ENCODE measurements around the gene HMOX1. TPM values are rescaled to one million over a fixed set of nuclear protein-coding genes. Genes with fewer than 3 reads are reported as not detected.

HMOX1 gene
- total and polyA plus RNA-seq, 12 donors, result 15.4 to 578 (median 39.3) TPM

DNA sequence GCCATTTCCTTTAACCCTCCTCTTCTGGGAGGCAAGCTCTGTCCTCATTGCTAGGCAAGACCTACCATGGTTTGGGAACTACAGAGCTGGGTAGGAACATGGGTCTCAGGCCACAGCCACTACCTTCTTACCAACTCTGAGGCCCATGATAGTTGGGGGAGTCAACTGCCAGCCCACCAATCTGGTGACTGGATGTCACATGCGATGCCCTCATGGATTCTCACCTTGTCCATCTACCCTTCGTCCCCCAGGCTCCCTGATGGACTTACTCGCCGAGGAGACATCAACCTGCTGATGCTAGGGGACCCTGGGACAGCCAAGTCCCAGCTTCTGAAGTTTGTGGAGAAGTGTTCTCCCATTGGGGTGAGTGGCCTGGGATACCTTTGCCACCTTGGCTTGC lies 32.7 kb downstream of the HMOX1 start:
- H3K27me3 ChIP-seq, result no peaks in the 10 kb centered on the region
- H3K4me3 ChIP-seq, result no peak overlapping the region
- intact Hi-C loops (cut with DNase I), result no loop called here
- no peak for DNase-seq
- H3K9me3 ChIP-seq (replicated peaks in 1 of 3), result no peaks in the 10 kb centered on the region
- no peak for TF ChIP-seq POLR2A (IDR thresholded peaks at IDR 0.05)
- no peak for TF ChIP-seq CTCF (IDR thresholded peaks at IDR 0.05)
- no peaks in the 10 kb centered on the region for H3K4me1 ChIP-seq (replicated peaks in 1 of 2)
- peaks cover 0 to 25% of the 10 kb centered on the region in 2 donors for H3K36me3 ChIP-seq (replicated peaks in 1 of 2)
- 95 to 100% (median 96%) methylated on average over 2 to 4 of the region's 4 CpGs for WGBS, 4 donors
- no peak overlapping the region for H3K27ac ChIP-seq

- DNase-seq, result no peak
- H3K4me3 ChIP-seq, result no peak overlapping the region
- H3K27ac ChIP-seq, result no peak overlapping the region
- no peaks in the 10 kb centered on the region for H3K9me3 ChIP-seq (replicated peaks in 1 of 3)
- peaks cover 0 to 23% of the 10 kb centered on the region in 2 donors for H3K36me3 ChIP-seq (replicated peaks in 1 of 2)
- no peaks in the 10 kb centered on the region for H3K27me3 ChIP-seq
- TF ChIP-seq POLR2A (IDR thresholded peaks at IDR 0.05), result no peak
- no peak for TF ChIP-seq CTCF (IDR thresholded peaks at IDR 0.05)
- intact Hi-C loops (cut with DNase I), result no loop called here
- 96 to 98% (median 97%) methylated on average over 6 to 9 of the region's 9 CpGs for WGBS, 4 donors
- no peaks in the 10 kb centered on the region for H3K4me1 ChIP-seq (replicated peaks in 1 of 2)
Measured at GRCh38 chr22:35417606-35418005, 36.7 kb downstream of the HMOX1 start.

DNA sequence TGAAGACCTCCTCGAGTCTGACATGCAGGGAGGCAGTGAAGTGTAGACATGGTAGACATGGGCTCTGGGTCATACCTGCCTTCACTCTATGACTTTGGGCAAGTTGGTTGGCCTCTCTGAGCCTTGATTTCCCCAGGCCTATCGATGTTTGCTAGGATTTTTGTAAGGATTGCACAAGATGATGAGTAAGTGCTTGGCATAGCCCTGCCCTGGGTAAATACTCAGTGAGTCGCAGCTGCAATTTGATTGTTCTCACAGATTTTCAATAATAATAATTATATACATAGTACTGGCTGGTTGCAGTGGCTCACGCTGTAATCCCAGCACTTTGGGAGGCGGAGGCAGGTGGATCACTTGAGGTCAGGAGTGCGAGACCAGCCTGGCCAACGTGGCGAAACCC lies 37.2 kb downstream of the HMOX1 start:
- TF ChIP-seq POLR2A (IDR thresholded peaks at IDR 0.05), result no peak
- TF ChIP-seq CTCF (IDR thresholded peaks at IDR 0.05), result no peak
- DNase-seq, result no peak
- WGBS, 4 donors, result 86 to 96% (median 89%) methylated on average over 7 to 8 of the region's 8 CpGs
- Histone ChIP-seq H3K4me1 (replicated peaks in 1 of 2) (no peaks in the 10 kb centered on the region), H3K36me3 (replicated peaks in 1 of 2) (peaks cover 0 to 27% of the 10 kb centered on the region in 2 donors), H3K27ac (no peak overlapping the region), H3K9me3 (replicated peaks in 1 of 3) (no peaks in the 10 kb centered on the region), H3K4me3 (no peak overlapping the region), H3K27me3 (no peaks in the 10 kb centered on the region)
- intact Hi-C loops (cut with DNase I), result no loop called here

- DNase-seq, result no peak
- Histone ChIP-seq H3K4me1 (replicated peaks in 1 of 2) (no peaks in the 10 kb centered on the region), H3K27me3 (no peaks in the 10 kb centered on the region), H3K36me3 (replicated peaks in 1 of 2) (peaks cover 0 to 28% of the 10 kb centered on the region in 2 donors), H3K27ac (no peak overlapping the region), H3K4me3 (no peak overlapping the region), H3K9me3 (replicated peaks in 1 of 3) (no peaks in the 10 kb centered on the region)
- intact Hi-C loops (cut with DNase I), result no loop called here
- WGBS, 4 donors, result 80 to 90% (median 87%) methylated on average over 2 to 3 of the region's 3 CpGs
- TF ChIP-seq CTCF (IDR thresholded peaks at IDR 0.05) (no peak), POLR2A (IDR thresholded peaks at IDR 0.05) (no peak)
Measured at GRCh38 chr22:35418731-35419130, 37.8 kb downstream of the HMOX1 start.

Measured in adrenal gland (tissue), 12 donors.